Peyer's patch (tissue), 4 donors: ENCODE data around the gene C4orf50.

Experiments used
- POLR2A ChIP-seq, 2 donors: fragments of 450-650 bp; IDR thresholded peaks; one replicate each; pipeline ENCODE4 v1.5.1; 2017; ENCODE audit warnings: antibody characterized with exemption in 2 of 2, mild to moderate bottlenecking in 2 of 2, moderate library complexity in 2 of 2
- TF ChIP-seq, protein P1 (sequence below), 6 experiments: fragments of 450-650 bp in 4 of 6; fragments of 200-600 bp in 2 of 6; sonication (generic) in 1 of 6; IDR thresholded peaks; one replicate each; pipeline ENCODE4 v1.5.1; 2017 to 2019; ENCODE audit warnings: antibody characterized with exemption in 6 of 6, mild to moderate bottlenecking in 3 of 6, moderate library complexity in 1 of 6

DNA sequence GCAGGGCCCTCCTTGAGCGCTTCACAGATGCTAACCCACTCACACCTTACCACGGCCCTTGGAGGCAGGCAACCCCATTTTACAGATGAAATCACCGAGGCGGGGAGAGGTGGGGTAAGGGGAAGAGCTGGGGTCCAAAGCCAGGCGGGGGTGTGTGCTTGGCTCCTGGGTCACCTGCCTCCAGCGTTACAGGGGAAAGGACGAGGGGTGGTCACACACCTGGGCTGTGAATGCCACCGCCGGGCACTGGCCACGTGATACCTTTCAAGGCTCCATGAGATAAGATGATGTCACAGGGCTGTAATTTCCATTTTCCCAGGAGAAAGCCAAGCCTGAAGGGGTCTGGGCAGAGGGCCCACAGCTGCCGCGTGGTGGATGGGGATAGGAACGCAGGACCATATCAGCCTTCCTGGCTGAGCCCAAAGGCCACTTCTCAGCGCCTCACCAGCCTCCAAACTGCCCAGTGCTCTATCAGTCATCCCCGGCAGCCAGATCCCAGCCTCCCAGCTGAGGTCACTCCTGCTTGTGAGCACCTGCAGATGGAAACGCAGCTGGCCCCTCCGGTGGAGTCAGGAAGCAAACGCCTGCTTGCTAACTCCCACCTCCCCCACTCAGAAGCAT lies 62.9 kb downstream of the C4orf50 start:
- no peak for TF ChIP-seq POLR2A (IDR thresholded peaks at IDR 0.05)
- TF ChIP-seq, protein P1, sequence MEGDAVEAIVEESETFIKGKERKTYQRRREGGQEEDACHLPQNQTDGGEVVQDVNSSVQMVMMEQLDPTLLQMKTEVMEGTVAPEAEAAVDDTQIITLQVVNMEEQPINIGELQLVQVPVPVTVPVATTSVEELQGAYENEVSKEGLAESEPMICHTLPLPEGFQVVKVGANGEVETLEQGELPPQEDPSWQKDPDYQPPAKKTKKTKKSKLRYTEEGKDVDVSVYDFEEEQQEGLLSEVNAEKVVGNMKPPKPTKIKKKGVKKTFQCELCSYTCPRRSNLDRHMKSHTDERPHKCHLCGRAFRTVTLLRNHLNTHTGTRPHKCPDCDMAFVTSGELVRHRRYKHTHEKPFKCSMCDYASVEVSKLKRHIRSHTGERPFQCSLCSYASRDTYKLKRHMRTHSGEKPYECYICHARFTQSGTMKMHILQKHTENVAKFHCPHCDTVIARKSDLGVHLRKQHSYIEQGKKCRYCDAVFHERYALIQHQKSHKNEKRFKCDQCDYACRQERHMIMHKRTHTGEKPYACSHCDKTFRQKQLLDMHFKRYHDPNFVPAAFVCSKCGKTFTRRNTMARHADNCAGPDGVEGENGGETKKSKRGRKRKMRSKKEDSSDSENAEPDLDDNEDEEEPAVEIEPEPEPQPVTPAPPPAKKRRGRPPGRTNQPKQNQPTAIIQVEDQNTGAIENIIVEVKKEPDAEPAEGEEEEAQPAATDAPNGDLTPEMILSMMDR (IDR thresholded peaks at IDR 0.05), result no peak
